Measurements from ENCODE around the gene CFAP57. TPM values are rescaled to one million over a fixed set of nuclear protein-coding genes. Genes with fewer than 3 reads are reported as not detected.
"Not testable (repeated sequence)": the region's sequence is repeated elsewhere in the genome, so short reads cannot be mapped to it uniquely, and the experiment has no call there.

CFAP57 gene
- not detected for total RNA-seq
- polyA plus RNA-seq, result under 1 TPM in 1 of 3 donors, not detected in 2; 0.04 TPM
- 0 to 0.17 (median 0) reads per million in 6 experiments for total RNA-seq

- no peaks in the 10 kb centered on the region for H3K9me3 Mint-ChIP-seq
- H3K27ac Mint-ChIP-seq, result peak within 1 kb of the TSS; percentile 83 to 98 (median 97)
- H3K36me3 Mint-ChIP-seq, result peaks cover 2 to 35% (median 3%) of the 10 kb centered on the region in 3 donors
- H3K27me3 Mint-ChIP-seq, result peaks cover 12 to 23% (median 18%) of the 10 kb centered on the region in 5 donors
- ATAC-seq, result peak; percentile 87 to 91
- peak; percentile 74 to 98 (median 92) for DNase-seq
- peak within 1 kb of the TSS; percentile 96 to 100 (median 98) for H3K4me3 Mint-ChIP-seq
- POLR2A ChIA-PET, result interaction anchor here (0.7 to 2.2 kb wide), 7 partner anchors 187 to 715 kb away, joined by 3 to 7 read pairs (median 4); partner anchors contain the start of genes C1orf50, CDC20, HYI and KDM4A
- peaks cover 11 to 40% (median 35%) of the 10 kb centered on the region in 4 donors for H3K4me1 Mint-ChIP-seq
These were observed at the start of gene CFAP57, which contains the start of gene EBNA1BP2 for GRCh38 chr1:43171876-43172526. CFAP57 (plus strand) TSS chr1:43172330; CDS start chr1:43172754, 424 bp downstream. EBNA1BP2 (minus strand) TSS chr1:43172290; CDS start chr1:43172118, 172 bp downstream.

- no peak for ATAC-seq
- H3K9me3 Mint-ChIP-seq, result peaks cover 0 to 8% (median 0%) of the 10 kb centered on the region in 9 donors
- H3K4me1 Mint-ChIP-seq, result no peaks in the 10 kb centered on the region
- H3K27ac Mint-ChIP-seq, result no peak overlapping the region
- no peaks in the 10 kb centered on the region for H3K36me3 Mint-ChIP-seq
- DNase-seq, result no peak
- peaks cover 15 to 40% (median 30%) of the 10 kb centered on the region in 5 donors for H3K27me3 Mint-ChIP-seq
- POLR2A ChIA-PET, result no interaction called here
- H3K4me3 Mint-ChIP-seq, result no peak overlapping the region
These were observed 49.1 kb upstream of the CFAP57 start for GRCh38 chr1:43123031-43123430.

GRCh38 chr1:43128816-43129215 is 43.3 kb upstream of the CFAP57 start:
- no peak overlapping the region for H3K27ac Mint-ChIP-seq
- H3K36me3 Mint-ChIP-seq, result no peaks in the 10 kb centered on the region
- POLR2A ChIA-PET, result no interaction called here
- H3K4me1 Mint-ChIP-seq, result no peaks in the 10 kb centered on the region
- peaks cover 0 to 4% (median 0%) of the 10 kb centered on the region in 9 donors for H3K9me3 Mint-ChIP-seq
- ATAC-seq (no peak), DNase-seq (no peak)
- H3K4me3 Mint-ChIP-seq, result no peak overlapping the region
- H3K27me3 Mint-ChIP-seq, result peaks cover 20 to 40% (median 25%) of the 10 kb centered on the region in 5 donors

- POLR2A ChIA-PET, result no interaction called here
- H3K4me1 Mint-ChIP-seq, result no peaks in the 10 kb centered on the region
- ATAC-seq, result no peak
- no peak overlapping the region for H3K27ac Mint-ChIP-seq
- peaks cover 0 to 4% (median 0%) of the 10 kb centered on the region in 9 donors for H3K9me3 Mint-ChIP-seq
- no peak overlapping the region for H3K4me3 Mint-ChIP-seq
- peaks cover 20 to 40% (median 25%) of the 10 kb centered on the region in 5 donors for H3K27me3 Mint-ChIP-seq
- H3K36me3 Mint-ChIP-seq, result no peaks in the 10 kb centered on the region
- DNase-seq, result no peak
These were observed 42.7 kb upstream of the CFAP57 start for GRCh38 chr1:43129426-43129825.

GRCh38 chr1:43134068-43134467 is 38.1 kb upstream of the CFAP57 start:
- Mint-ChIP-seq H3K4me3 (no peak overlapping the region), H3K27ac (no peak overlapping the region), H3K27me3 (peaks cover 19 to 29% (median 26%) of the 10 kb centered on the region in 5 donors), H3K4me1 (no peaks in the 10 kb centered on the region), H3K36me3 (no peaks in the 10 kb centered on the region), H3K9me3 (peaks cover 0 to 3% (median 0%) of the 10 kb centered on the region in 9 donors)
- DNase-seq (no peak), ATAC-seq (no peak)
- POLR2A ChIA-PET, result no interaction called here

GRCh38 chr1:43134640-43135039 is 37.5 kb upstream of the CFAP57 start:
- peaks cover 21 to 30% (median 26%) of the 10 kb centered on the region in 5 donors for H3K27me3 Mint-ChIP-seq

GRCh38 chr1:43135857-43136781 is 36.0 kb upstream of the CFAP57 start:
- Mint-ChIP-seq H3K4me3 (no peak overlapping the region), H3K27me3 (peaks cover 16 to 25% (median 22%) of the 10 kb centered on the region in 5 donors), H3K4me1 (no peaks in the 10 kb centered on the region), H3K27ac (no peak overlapping the region), H3K36me3 (peaks cover 0 to 4% (median 3%) of the 10 kb centered on the region in 3 donors), H3K9me3 (peaks cover 0 to 17% (median 8%) of the 10 kb centered on the region in 9 donors)
- ATAC-seq, result no peak
- POLR2A ChIA-PET, result no interaction called here
- DNase-seq, result no peak

More at GRCh38 chr1:43134640-43135039, 37.5 kb upstream of the CFAP57 start:
- Mint-ChIP-seq H3K27ac (no peak overlapping the region), H3K9me3 (peaks cover 0 to 7% (median 3%) of the 10 kb centered on the region in 9 donors), H3K4me1 (no peaks in the 10 kb centered on the region), H3K36me3 (peaks cover 0 to 2% (median 0%) of the 10 kb centered on the region in 3 donors), H3K4me3 (no peak overlapping the region)
- POLR2A ChIA-PET, result no interaction called here
- no peak for ATAC-seq
- no peak for DNase-seq

- H3K36me3 Mint-ChIP-seq, result peaks cover 0 to 4% (median 3%) of the 10 kb centered on the region in 3 donors
- DNase-seq (no peak), ATAC-seq (no peak)
- POLR2A ChIA-PET, result interaction anchor here (0.5 kb wide), 1 partner anchor 23 kb away, joined by 6 read pairs; no protein-coding TSS in a partner anchor
- no peak overlapping the region for H3K4me3 Mint-ChIP-seq
- peaks cover 0 to 17% (median 8%) of the 10 kb centered on the region in 9 donors for H3K9me3 Mint-ChIP-seq
- H3K4me1 Mint-ChIP-seq, result no peaks in the 10 kb centered on the region
- H3K27me3 Mint-ChIP-seq, result peaks cover 12 to 30% (median 24%) of the 10 kb centered on the region in 5 donors
- H3K27ac Mint-ChIP-seq, result no peak overlapping the region
These were observed 34.6 kb upstream of the CFAP57 start for GRCh38 chr1:43137445-43138052.

GRCh38 chr1:43139295-43139694 is 32.8 kb upstream of the CFAP57 start:
- ATAC-seq, H3K4me3 Mint-ChIP-seq, H3K36me3 Mint-ChIP-seq, DNase-seq, H3K27ac Mint-ChIP-seq, POLR2A ChIA-PET, H3K4me1 Mint-ChIP-seq: not testable (repeated sequence)
- Mint-ChIP-seq H3K9me3 (peaks cover 0 to 17% (median 8%) of the 10 kb centered on the region in 9 donors), H3K27me3 (peaks cover 22 to 48% (median 36%) of the 10 kb centered on the region in 5 donors)

- ATAC-seq, result no peak
- Mint-ChIP-seq H3K36me3 (peaks cover 0 to 4% (median 3%) of the 10 kb centered on the region in 3 donors), H3K27me3 (peaks cover 27 to 55% (median 42%) of the 10 kb centered on the region in 5 donors), H3K4me3 (no peak overlapping the region), H3K27ac (no peak overlapping the region), H3K4me1 (no peaks in the 10 kb centered on the region), H3K9me3 (peaks cover 0 to 17% (median 8%) of the 10 kb centered on the region in 9 donors)
- no peak for DNase-seq
- POLR2A ChIA-PET, result no interaction called here
These were observed 32.1 kb upstream of the CFAP57 start for GRCh38 chr1:43140010-43140409.

- Mint-ChIP-seq H3K27me3 (peaks cover 33 to 61% (median 47%) of the 10 kb centered on the region in 5 donors), H3K4me3 (no peak overlapping the region), H3K36me3 (peaks cover 0 to 9% (median 3%) of the 10 kb centered on the region in 3 donors), H3K27ac (no peak overlapping the region), H3K4me1 (no peaks in the 10 kb centered on the region), H3K9me3 (peaks cover 0 to 17% (median 8%) of the 10 kb centered on the region in 9 donors)
- POLR2A ChIA-PET, result no interaction called here
- DNase-seq (no peak), ATAC-seq (no peak)
These were observed 31.5 kb upstream of the CFAP57 start for GRCh38 chr1:43140583-43140982.

- H3K9me3 Mint-ChIP-seq, result peaks cover 0 to 17% (median 8%) of the 10 kb centered on the region in 9 donors
- peaks cover 0 to 13% (median 3%) of the 10 kb centered on the region in 3 donors for H3K36me3 Mint-ChIP-seq
- POLR2A ChIA-PET, result no interaction called here
- no peak overlapping the region for H3K4me3 Mint-ChIP-seq
- DNase-seq (no peak), ATAC-seq (no peak)
- peaks cover under 1 to 10% (median 1%) of the 10 kb centered on the region in 4 donors for H3K4me1 Mint-ChIP-seq
- H3K27ac Mint-ChIP-seq, result no peak overlapping the region
- H3K27me3 Mint-ChIP-seq, result peaks cover 38 to 68% (median 54%) of the 10 kb centered on the region in 5 donors
These were observed 28.7 kb upstream of the CFAP57 start for GRCh38 chr1:43143441-43143888.
